AG09309 (cell line): ENCODE results near the gene MZB1.

Source experiments
- DNase-seq: peaks from one replicate; pipeline ENCODE4 v3.0.0-alpha.2; 2010; ENCODE audit warnings: low read depth
- H3K4me3 ChIP-seq: 2 replicates; pipeline ENCODE4 v1.5.1; 2011; ENCODE audit warnings: mild to moderate bottlenecking, low read depth, low read length, moderate library complexity; ENCODE audit not compliant: control insufficient read depth
- CTCF ChIP-seq: IDR thresholded peaks from 2 replicates; pipeline ENCODE4 v1.5.1; 2011; ENCODE audit warnings: mild to moderate bottlenecking, low read depth, low read length, inconsistent platforms; ENCODE audit not compliant: insufficient read depth, control insufficient read depth; ENCODE audit errors: missing control alignments

Gene MZB1

GRCh38 chr5:139389701-139390638 lies at the start of gene MZB1:
Gene MZB1 (minus strand): TSS chr5:139389913. CDS start chr5:139389856, 57 bp downstream.
- TF ChIP-seq CTCF = no peak
- H3K4me3 ChIP-seq = no peak within 1 kb of the TSS
- no peak for DNase-seq

DNA sequence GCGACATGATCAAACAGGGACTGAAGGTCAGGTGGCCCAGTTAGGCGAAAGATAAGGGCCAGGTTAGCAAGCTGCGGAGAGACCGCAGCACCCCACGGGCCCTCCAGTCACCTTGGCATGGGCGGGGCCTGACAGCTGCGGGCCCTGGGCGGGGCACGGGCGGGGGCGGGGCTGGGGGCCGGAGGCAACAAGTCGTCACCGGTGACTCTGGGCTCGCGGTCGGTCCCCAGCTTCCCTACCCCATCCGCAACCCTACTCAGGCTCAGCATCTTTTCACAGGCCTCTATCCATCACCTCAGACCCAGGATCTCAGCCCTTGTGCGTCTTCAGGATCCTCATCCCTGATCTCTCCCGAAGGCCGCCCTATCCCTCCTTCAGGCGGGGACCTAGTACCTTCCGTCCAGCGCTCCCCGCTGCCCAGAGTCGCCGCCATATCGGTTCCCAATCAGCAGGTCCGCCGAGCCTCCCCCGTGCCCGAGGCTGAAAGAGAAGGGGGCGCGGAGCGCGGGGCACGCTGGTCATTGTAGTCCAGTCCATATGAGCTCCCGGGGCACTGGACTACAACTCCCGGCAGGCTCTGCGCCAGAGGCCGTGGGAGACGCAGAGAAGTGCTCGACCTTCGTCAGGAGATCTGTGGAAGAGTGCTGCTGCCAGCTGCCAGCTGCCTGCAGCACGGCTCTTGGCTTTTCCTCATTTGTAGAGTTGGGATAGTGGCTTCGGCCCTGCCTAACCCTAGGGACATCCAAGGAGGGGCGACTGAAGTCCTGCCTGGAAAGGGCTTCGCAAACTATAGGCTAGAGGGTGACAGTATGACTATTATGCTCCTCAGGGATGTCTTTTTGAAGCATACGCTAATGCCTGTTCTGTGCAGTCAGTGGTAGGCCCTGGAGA lies 49.5 kb upstream of the MZB1 start, which contains the start of gene DNAJC18:
Gene DNAJC18 (minus strand): TSS at position 513 of the 891 bp plus-strand sequence. CDS start 80 bp downstream, at position 433.
- DNase-seq = peak; percentile 55
- peak within 1 kb of the TSS; percentile 77 for H3K4me3 ChIP-seq
- TF ChIP-seq CTCF = no peak

DNA sequence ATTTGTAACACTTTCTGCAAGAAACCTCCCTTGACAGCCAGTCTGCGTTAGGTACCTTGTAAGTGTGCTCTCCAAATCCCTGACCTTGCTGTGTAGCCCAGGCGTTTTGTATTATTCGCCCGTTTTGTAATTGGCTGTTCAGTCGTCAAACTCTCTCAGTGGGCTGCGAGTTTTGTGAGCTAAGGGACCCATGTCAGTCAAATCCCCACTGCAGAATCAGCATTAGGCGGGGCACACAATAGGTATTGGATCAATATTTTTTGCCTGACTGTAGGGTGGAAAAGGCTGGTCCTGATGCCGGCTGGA lies 48.9 kb upstream of the MZB1 start:
- TF ChIP-seq CTCF = no peak
- DNase-seq = no peak
- H3K4me3 ChIP-seq = peak overlapping the region; percentile 77

- no peak for TF ChIP-seq CTCF
- no peak overlapping the region for H3K4me3 ChIP-seq
- no peak for DNase-seq
Measured at GRCh38 chr5:139435676-139436075, 46.0 kb upstream of the MZB1 start.

DNA sequence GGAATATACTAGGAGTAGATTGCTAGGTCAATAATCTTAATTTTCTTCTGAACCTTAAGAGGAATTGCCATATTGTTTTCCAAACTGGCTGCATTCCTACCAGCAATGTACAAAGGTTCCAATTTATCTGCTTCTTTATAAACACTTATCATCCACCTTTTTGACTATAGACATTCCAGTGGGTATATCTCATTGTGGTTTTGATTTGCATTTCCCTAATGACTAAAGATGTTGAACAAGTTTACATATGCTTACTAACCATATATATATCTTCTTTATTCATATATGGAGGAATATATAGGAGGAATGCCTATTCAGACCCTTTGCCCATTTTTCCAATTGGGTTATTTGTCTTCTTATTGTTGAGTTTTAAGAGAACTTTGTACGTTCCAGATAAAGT lies 42.0 kb upstream of the MZB1 start:
- TF ChIP-seq CTCF = no peak
- no peak overlapping the region for H3K4me3 ChIP-seq
- DNase-seq = no peak

DNA sequence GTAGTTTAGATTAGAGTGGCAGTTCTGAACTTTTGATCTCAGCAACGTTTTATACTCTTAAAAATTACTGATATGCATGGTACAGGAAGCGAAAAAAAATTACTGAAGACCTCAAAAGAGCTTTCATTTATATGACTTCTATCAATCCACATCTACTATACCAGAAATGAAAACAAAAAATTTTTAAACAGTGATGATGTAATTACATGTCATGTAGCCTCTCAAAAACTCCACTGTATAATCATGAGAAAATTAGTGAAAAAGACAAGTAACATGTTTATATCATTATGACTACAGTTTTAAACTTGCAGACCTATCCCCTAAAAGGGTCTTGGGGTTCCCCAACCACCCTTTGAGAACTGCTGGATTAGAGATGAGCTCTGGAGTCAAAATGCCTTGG lies 40.3 kb upstream of the MZB1 start:
- H3K4me3 ChIP-seq = no peak overlapping the region
- no peak for TF ChIP-seq CTCF
- DNase-seq = no peak
